Left cardiac atrium (tissue), 4 donors: ENCODE measurements around the gene DACH1. TPM values are rescaled to one million over a fixed set of nuclear protein-coding genes. Genes with fewer than 3 reads are reported as not detected.

Source experiments
- ATAC-seq, 2 donors: fragments of 200-7000 bp; cut with Tn5 transposase; one replicate each; pipeline ENCODE4 v1.9.1; 2020; ENCODE audit warnings: mild to moderate bottlenecking in 2 of 2, moderate library complexity in 2 of 2
- DNase-seq: peaks from one replicate; pipeline ENCODE4 v3.0.0-alpha.2; 2020
- intact Hi-C, 2 donors: fragments of 100-400 bp; cut with DNase I; formaldehyde crosslinking; loops; one replicate each; pipeline versions ENCODE4 v1.14.1 to v1.15.1; 2022 to 2023
- total RNA-seq, 2 donors: library from RNA; stranded (reverse); fragmentation: NEBNext Ultra II Directional; extraction: Animal tissue kit (Norgen Biotek cat#: 25700); gene quantifications; one replicate each; pipeline ENCODE4 v1.2.1, GENCODE V29; 2021
- donor health status: DM: no; HTN: yes; CAD: no.
- donor health status: DM: no; HTN: yes; CAD: no; lungs with severe emphysema.
- donor health status: DM: yes; HTN: yes; CAD: no.
- donor health status: Dilated cardiomyopathy.

Gene DACH1
- total RNA-seq, 2 donors from 2014 or later, result 1.7 to 3.1 TPM

GRCh38 chr13:71481501-71481900, 385.5 kb downstream of the DACH1 start:
- intact Hi-C loops, result no loop called here
- DNase-seq (no peak), ATAC-seq (no peak)

DNA sequence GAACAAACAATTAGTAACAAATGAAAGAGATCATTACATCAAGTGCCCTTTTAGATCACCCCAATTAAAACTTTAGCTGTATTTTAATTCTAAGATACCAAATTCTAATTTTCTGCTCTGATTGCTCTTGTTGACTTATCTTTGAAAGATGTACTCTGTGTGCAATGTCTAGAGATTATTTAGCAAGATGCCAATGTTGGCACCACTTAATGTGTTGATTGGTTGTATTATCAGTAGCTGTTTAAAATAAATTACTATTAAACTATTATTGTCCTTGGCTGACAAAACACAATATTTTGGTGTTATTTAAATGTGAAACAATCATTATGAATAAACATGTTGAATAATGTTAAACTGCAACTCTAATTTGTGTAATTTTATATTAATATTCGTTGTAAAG, 386.0 kb downstream of the DACH1 start:
- DNase-seq, result no peak
- intact Hi-C loops, result no loop called here
- no peak for ATAC-seq

GRCh38 chr13:71477735-71478134, 389.3 kb downstream of the DACH1 start:
- intact Hi-C loops, result no loop called here
- DNase-seq (no peak), ATAC-seq (no peak)

GRCh38 chr13:71474936-71475335, 392.1 kb downstream of the DACH1 start:
- ATAC-seq (no peak), DNase-seq (no peak)
- intact Hi-C loops, result no loop called here

DNA sequence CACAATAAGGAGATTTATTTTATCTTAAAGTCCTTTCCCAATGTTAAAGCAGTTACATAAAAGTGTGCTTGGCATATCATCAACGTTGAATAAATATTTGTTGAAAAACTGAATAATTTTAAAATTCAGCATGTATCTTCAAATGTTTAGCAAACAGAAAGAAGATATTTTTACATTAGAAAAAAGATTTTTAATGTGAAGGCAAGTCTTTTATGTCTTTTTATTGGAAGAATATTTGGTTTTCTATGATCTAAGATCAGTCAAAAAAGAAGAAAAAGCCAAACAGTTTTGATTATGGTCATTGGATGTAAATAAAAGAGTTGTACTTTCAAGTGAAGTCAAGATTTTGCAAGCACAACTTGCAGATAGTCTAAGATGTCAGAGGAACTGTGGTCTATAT, 397.4 kb downstream of the DACH1 start:
- no peak for ATAC-seq

GRCh38 chr13:71464686-71465085, 402.3 kb downstream of the DACH1 start:
- intact Hi-C loops, result no loop called here
- ATAC-seq (no peak), DNase-seq (no peak)

More for the DNA sequence above, 397.4 kb downstream of the DACH1 start:
- intact Hi-C loops, result no loop called here
- DNase-seq, result no peak

GRCh38 chr13:71461892-71462291, 405.1 kb downstream of the DACH1 start:
- no peak for DNase-seq
- ATAC-seq, result no peak
- intact Hi-C loops, result no loop called here

DNA sequence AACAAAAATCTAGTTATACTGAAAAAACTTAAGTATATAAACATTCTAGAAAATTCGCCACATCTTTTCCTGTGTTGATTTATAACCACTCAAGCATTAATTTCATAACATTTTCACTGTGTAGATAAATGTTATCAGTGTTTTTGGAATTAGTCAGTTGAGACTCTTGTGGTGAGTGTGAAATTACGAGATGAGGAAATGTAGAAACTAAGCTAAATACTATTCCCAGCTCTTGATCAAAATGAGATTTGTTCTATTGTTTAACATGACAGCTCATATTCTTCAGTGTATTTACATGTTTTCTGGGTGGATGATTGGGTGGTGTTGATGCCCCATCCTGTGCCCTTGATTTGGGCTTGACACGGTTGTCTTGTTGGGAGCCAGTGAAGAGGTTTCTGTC, 406.8 kb downstream of the DACH1 start:
- ATAC-seq (peak in 1 of 2 donors; percentile 56), DNase-seq (no peak)
- intact Hi-C loops, result no loop called here

DNA sequence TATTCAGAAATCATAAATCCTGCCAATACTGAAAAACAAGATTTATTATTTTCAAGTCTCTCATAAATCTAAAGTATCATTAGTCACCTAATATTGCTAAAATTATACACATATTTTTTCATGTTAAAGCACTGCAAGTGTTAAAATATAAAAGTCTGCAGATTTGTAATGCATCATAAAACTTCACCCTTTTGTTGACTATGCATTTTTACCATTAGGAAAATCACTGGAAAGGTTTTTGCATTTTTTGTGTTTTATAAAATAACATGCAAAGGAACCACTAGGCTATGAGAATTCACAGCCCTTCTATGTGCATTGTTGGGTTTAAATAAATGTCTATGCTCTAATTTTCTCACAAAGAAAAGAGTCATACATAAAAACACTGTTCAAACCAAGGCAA, 407.3 kb downstream of the DACH1 start:
- intact Hi-C loops, result no loop called here
- DNase-seq, result no peak
- no peak for ATAC-seq

- intact Hi-C loops, result no loop called here
- ATAC-seq, result no peak
- no peak for DNase-seq
Observed at GRCh38 chr13:71457645-71458044, 409.4 kb downstream of the DACH1 start.

GRCh38 chr13:71456136-71456535, 410.9 kb downstream of the DACH1 start:
- ATAC-seq, result no peak
- DNase-seq, result no peak
- intact Hi-C loops, result no loop called here

DNA sequence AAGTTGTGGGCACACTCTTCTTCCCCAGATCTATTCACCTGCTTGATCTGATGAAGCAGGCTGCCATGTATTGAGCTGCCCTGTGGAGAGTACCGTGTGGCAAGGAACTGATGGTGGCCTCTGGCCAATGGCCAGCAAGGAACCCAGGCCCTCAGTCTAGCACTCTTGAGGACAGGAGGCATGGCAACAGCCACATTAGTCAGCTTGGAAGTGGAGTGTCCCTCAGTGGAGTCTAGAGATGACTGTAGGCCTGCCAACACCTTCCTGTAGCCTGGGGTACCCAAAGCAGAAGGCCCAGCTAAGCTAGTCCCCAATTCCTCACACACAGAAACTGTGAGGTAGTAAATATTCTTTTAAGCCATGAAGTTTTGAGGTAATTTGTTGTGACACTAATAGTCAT, 412.5 kb downstream of the DACH1 start:
- DNase-seq (no peak), ATAC-seq (no peak)
- intact Hi-C loops, result no loop called here

GRCh38 chr13:71448080-71448630, 418.8 kb downstream of the DACH1 start:
- intact Hi-C loops, result no loop called here
- ATAC-seq (no peak), DNase-seq (no peak)

GRCh38 chr13:71437704-71438103, 429.3 kb downstream of the DACH1 start:
- ATAC-seq (no peak), DNase-seq (no peak)
- intact Hi-C loops, result no loop called here

DNA sequence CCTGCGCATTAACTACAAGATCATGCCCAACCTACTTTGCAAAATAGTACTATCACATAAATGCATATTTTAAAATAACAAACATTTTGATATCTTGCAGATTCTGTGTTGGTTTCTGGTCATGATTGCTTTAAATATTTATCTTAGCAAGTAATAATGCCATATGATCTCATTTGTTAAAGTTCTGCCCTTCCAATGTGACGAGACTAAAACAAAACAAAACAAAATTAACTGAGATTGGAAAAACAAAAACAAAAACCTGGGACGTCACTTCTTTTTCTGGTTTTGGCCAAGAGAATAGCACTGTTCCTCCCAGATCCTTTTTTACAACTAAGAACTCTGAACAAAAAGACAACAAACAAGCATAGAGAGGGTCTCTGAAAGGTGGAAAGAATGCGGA, 436.3 kb downstream of the DACH1 start:
- DNase-seq, result no peak
- intact Hi-C loops, result no loop called here
- ATAC-seq, result no peak

DNA sequence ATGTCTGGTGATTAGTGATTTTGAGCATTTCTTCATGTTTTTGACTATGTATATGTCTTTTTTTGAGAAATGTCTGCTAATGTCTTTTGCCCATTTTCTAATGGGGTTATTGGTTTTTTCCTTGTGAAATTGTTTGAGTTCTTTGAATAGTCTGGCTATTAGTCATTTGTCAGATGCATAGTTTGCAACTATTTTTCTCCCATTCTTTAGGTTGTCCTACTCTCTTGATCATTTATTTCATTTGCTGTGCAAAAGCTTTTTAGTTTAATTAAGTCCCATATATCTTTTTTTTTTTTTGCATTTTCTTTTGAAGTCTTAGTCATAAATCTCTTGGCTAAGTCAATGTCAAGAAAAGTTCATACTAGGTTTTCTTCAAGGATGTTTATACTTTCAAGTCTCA, 449.8 kb downstream of the DACH1 start:
- intact Hi-C loops, result no loop called here
- ATAC-seq (no peak), DNase-seq (no peak)

DNA sequence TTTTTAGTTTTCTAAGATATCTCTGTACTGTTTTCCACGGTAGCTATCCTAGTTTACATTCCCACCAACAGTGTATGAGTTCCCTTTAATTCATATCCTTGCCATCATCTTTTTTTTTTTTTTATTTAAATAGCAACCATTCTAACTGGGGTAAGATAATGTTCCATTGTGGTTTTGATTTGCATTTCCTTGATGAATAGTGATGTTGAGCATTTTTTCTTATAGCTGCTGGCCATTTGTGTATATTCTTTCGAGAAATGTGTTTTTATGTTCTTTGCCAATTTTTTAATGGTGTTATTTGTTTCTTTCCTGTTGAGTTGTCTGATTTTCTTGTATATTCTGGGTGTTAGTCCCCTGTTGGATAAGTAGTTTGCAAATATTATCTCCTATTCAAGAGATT, 454.8 kb downstream of the DACH1 start:
- DNase-seq (no peak), ATAC-seq (no peak)
- intact Hi-C loops, result no loop called here

DNA sequence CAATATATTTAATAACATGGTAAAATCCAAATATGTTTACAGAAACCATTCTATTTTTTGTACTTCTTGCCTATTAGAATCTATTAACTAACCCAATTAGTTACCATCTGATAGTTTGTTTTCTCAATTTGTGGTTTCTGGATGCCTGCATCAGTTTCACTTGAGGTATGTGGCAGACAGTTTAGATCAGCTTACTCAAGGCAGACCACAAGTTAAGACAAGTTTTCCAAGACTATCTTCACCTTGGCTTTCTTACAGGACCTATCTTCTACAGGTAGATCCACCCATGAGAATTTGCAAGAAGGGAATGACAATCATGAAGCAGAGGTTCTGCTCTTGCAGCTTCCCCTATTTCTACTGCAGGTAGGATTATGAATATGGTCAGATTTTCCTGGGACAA, 458.6 kb downstream of the DACH1 start:
- ATAC-seq (no peak), DNase-seq (no peak)
- intact Hi-C loops, result no loop called here

GRCh38 chr13:71399631-71400215, 467.3 kb downstream of the DACH1 start:
- intact Hi-C loops, result no loop called here
- ATAC-seq (no peak), DNase-seq (no peak)

DNA sequence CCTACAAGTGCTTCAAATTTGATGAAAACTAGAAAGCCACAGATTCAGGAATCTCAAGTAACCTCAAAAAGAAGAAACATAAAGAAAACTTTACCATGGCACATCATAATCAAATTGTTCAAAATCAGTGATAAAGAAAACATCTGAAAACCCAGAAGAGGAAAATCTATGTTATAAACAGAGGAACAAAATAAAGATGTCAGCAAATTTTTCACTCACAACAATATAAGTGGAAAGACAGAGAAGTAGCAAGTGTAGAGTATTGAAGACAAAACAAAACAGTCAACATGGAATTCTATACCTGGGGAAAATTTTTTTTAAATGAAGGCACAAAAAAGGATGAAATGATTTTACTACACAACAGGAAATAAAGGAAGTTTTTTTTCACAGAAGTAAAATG, 470.9 kb downstream of the DACH1 start:
- DNase-seq, result no peak
- intact Hi-C loops, result no loop called here
- no peak for ATAC-seq

GRCh38 chr13:71395053-71395452, 472.0 kb downstream of the DACH1 start:
- ATAC-seq (peak in 1 of 2 donors; percentile 47), DNase-seq (no peak)
- intact Hi-C loops, result no loop called here

- intact Hi-C loops, result no loop called here
- ATAC-seq (no peak), DNase-seq (no peak)
Observed at GRCh38 chr13:71394176-71394575, 472.8 kb downstream of the DACH1 start.
